A549 (cell line): ENCODE data around the gene BRF1. TPM values are rescaled to one million over a fixed set of nuclear protein-coding genes. Genes with fewer than 3 reads are reported as not detected.
A peak's percentile ranks its signal among the peaks of the same experiment; 100 is the strongest.

Source experiments
- ATAC-seq, 2 experiments: fragments of 200-7000 bp in 1 of 2; fragments of >200 bp in 1 of 2; cut with Nextera tagmentation in 1 of 2; cut with Tn5 transposase in 1 of 2; 3 replicates each; pipeline versions ENCODE4 v1.8.0 to v1.9.1; 2018 to 2020; ENCODE audit warnings: mild to moderate bottlenecking in 1 of 2, moderate library complexity in 1 of 2
- CTCF ChIA-PET: fragments of 300-600 bp; sonication (Branson Sonifier 250); formaldehyde crosslinking; extraction: SDS; loops from one replicate; lab custom pipeline; 2021; ENCODE audit warnings: antibody characterized with exemption, inconsistent platforms; lab: Yijun Ruan, JAX
- POLR2A ChIA-PET: fragments of 350-600 bp; formaldehyde crosslinking; extraction: SDS; loops from one replicate; lab custom pipeline; 2021; ENCODE audit warnings: antibody characterized with exemption, inconsistent platforms; lab: Yijun Ruan, JAX
- DNase-seq, 2 experiments: peaks; one replicate each; pipeline versions ENCODE4 v3.0.0 to v3.0.0-alpha.2; 2011 to 2016; ENCODE audit warnings: low read depth in 1 of 2, low spot score in 1 of 2
- FAIRE-seq: peaks from 2 replicates; lab custom pipeline; 2011; peaks lifted over from hg19 to GRCh38; lab: Jason Lieb, UNC
- H3K27ac ChIP-seq, 2 experiments: fragments of >200 bp; sonication (Bioruptor Twin); formaldehyde crosslinking; 3 replicates each; pipeline ENCODE4 v1.5.1; 2016 to 2017
- H3K4me1 ChIP-seq: fragments of >200 bp; sonication (Bioruptor Twin); formaldehyde crosslinking; 3 replicates; pipeline ENCODE4 v1.6.1; 2016
- H3K4me2 ChIP-seq: fragments of >200 bp; sonication (Bioruptor Twin); formaldehyde crosslinking; 3 replicates; pipeline ENCODE4 v1.6.1; 2016
- H3K4me3 ChIP-seq: fragments of >200 bp; sonication (Bioruptor Twin); formaldehyde crosslinking; 3 replicates; pipeline ENCODE4 v1.5.1; 2016
- H3K9me3 ChIP-seq: fragments of >200 bp; sonication (Bioruptor Twin); formaldehyde crosslinking; 3 replicates; pipeline ENCODE4 v1.6.1; 2016
- ATOH8 ChIP-seq: fragments of 250-450 bp; sonication (Bioruptor Pico); IDR thresholded peaks from 2 replicates; pipeline ENCODE4 v1.5.0; 2020; ENCODE audit warnings: low read depth, mild to moderate bottlenecking, moderate library complexity
- CEBPB ChIP-seq, 2 experiments: fragments of >200 bp in 1 of 2; sonication (Bioruptor Twin) in 1 of 2; formaldehyde crosslinking in 1 of 2; IDR thresholded peaks; 2 replicates each; pipeline ENCODE4 v1.6.1; 2012 to 2016
- CHD2 ChIP-seq: fragments of 150-350 bp; IDR thresholded peaks from 2 replicates; pipeline ENCODE4 v1.6.1; 2014; ENCODE audit warnings: low read length; ENCODE audit not compliant: partially characterized antibody
- CHD4 ChIP-seq: fragments of 200-600 bp; sonication (generic); IDR thresholded peaks from 2 replicates; pipeline ENCODE4 v1.6.1; 2016; ENCODE audit warnings: antibody characterized with exemption, mild to moderate bottlenecking, borderline replicate concordance
- EHMT2 ChIP-seq: fragments of 200-600 bp; sonication (generic); IDR thresholded peaks from 2 replicates; pipeline ENCODE4 v1.6.1; 2016; ENCODE audit warnings: antibody characterized with exemption, low read depth, mild to moderate bottlenecking, moderate library complexity
- FOSB ChIP-seq: fragments of 250-450 bp; sonication (Bioruptor Pico); IDR thresholded peaks from 2 replicates; pipeline ENCODE4 v1.5.0; 2020; ENCODE audit warnings: mild to moderate bottlenecking, moderate library complexity
- FOSL2 ChIP-seq, 2 experiments: fragments of 450-650 bp in 1 of 2; fragments of >200 bp in 1 of 2; sonication (Bioruptor Twin) in 1 of 2; formaldehyde crosslinking; IDR thresholded peaks; 2 replicates each; pipeline versions ENCODE4 v1.5.0 to v1.6.1; 2016 to 2020; ENCODE audit warnings: mild to moderate bottlenecking in 1 of 2, moderate library complexity in 1 of 2
- FOXS1 ChIP-seq: fragments of 250-450 bp; sonication (Bioruptor Pico); IDR thresholded peaks from 2 replicates; pipeline ENCODE4 v1.5.0; 2020; ENCODE audit warnings: mild to moderate bottlenecking, moderate library complexity
- GATA3 ChIP-seq: IDR thresholded peaks from 2 replicates; pipeline ENCODE4 v1.6.1; 2012; ENCODE audit warnings: borderline replicate concordance
- HOXA7 ChIP-seq: fragments of 250-450 bp; sonication (Bioruptor Pico); IDR thresholded peaks from 2 replicates; pipeline ENCODE4 v1.5.0; 2020; ENCODE audit warnings: mild to moderate bottlenecking, moderate library complexity
- HOXB13 ChIP-seq: fragments of 250-450 bp; sonication (Bioruptor Pico); IDR thresholded peaks from 2 replicates; pipeline ENCODE4 v1.5.0; 2020; ENCODE audit warnings: low read depth, mild to moderate bottlenecking, moderate library complexity
- HOXB5 ChIP-seq: fragments of 250-450 bp; sonication (Bioruptor Pico); IDR thresholded peaks from 2 replicates; pipeline ENCODE4 v1.5.0; 2020; ENCODE audit warnings: mild to moderate bottlenecking, moderate library complexity
- JUNB ChIP-seq: fragments of >200 bp; sonication (Bioruptor Twin); formaldehyde crosslinking; IDR thresholded peaks from 2 replicates; pipeline ENCODE4 v1.6.1; 2016
- KDM1A ChIP-seq: fragments of 200-600 bp; sonication (generic); IDR thresholded peaks from 2 replicates; pipeline ENCODE4 v1.6.1; 2016; ENCODE audit warnings: low read depth, mild to moderate bottlenecking
- MAZ ChIP-seq: fragments of 150-350 bp; IDR thresholded peaks from 2 replicates; pipeline ENCODE4 v1.6.1; 2014; ENCODE audit warnings: antibody characterized with exemption, low read depth, low read length, borderline replicate concordance
- NPAS2 ChIP-seq: fragments of 250-450 bp; sonication (Bioruptor Pico); IDR thresholded peaks from 2 replicates; pipeline ENCODE4 v1.8.0; 2022; ENCODE audit warnings: mild to moderate bottlenecking, moderate library complexity, borderline replicate concordance
- PBX3 ChIP-seq: IDR thresholded peaks from 2 replicates; pipeline ENCODE4 v1.6.1; 2012
- PHF8 ChIP-seq: fragments of 200-600 bp; sonication (generic); IDR thresholded peaks from 2 replicates; pipeline ENCODE4 v1.6.1; 2016; ENCODE audit warnings: low read depth, mild to moderate bottlenecking, antibody characterized with exemption, moderate library complexity, borderline replicate concordance
- RAD21 ChIP-seq, 2 experiments: fragments of >200 bp in 1 of 2; sonication (Bioruptor Twin) in 1 of 2; formaldehyde crosslinking in 1 of 2; IDR thresholded peaks in 1 of 2; conservative IDR thresholded peaks in 1 of 2; 2 replicates in 1 of 2; 3 replicates in 1 of 2; pipeline ENCODE4 v1.6.1; 2012 to 2018; ENCODE audit warnings: inconsistent platforms in 1 of 2
- RCOR1 ChIP-seq: fragments of 150-350 bp; IDR thresholded peaks from 2 replicates; pipeline ENCODE4 v1.6.1; 2014; ENCODE audit warnings: antibody characterized with exemption, low read length, low read depth
- RFX5 ChIP-seq: fragments of 450-650 bp; IDR thresholded peaks from 2 replicates; pipeline ENCODE4 v1.7.1; 2014; ENCODE audit warnings: antibody characterized with exemption, mild to moderate bottlenecking, moderate library complexity
- RNF2 ChIP-seq: fragments of 200-600 bp; sonication (generic); IDR thresholded peaks from 2 replicates; pipeline ENCODE4 v1.6.1; 2016; ENCODE audit warnings: low read depth, mild to moderate bottlenecking, antibody characterized with exemption, moderate library complexity, borderline replicate concordance
- SMC3 ChIP-seq: fragments of >200 bp; sonication (Bioruptor Twin); formaldehyde crosslinking; IDR thresholded peaks from 3 replicates; pipeline ENCODE4 v1.6.1; 2018; ENCODE audit warnings: inconsistent platforms
- ZC3H11A ChIP-seq: fragments of 450-650 bp; IDR thresholded peaks from 2 replicates; pipeline ENCODE4 v1.6.1; 2014; ENCODE audit warnings: antibody characterized with exemption, mild to moderate bottlenecking
- ZSCAN20 ChIP-seq: fragments of 250-450 bp; sonication (Bioruptor Pico); IDR thresholded peaks from 2 replicates; pipeline ENCODE4 v1.8.0; 2022; ENCODE audit warnings: mild to moderate bottlenecking, moderate library complexity
- WGBS: methylation state at CpG from one replicate; pipeline ENCODE4 v1.1.6; 2017; ENCODE audit errors: missing lambda C conversion rate; 5-methylcytosine and 5-hydroxymethylcytosine counted together
- polyA plus RNA-seq, 4 experiments: library from polyadenylated mRNA; depleted of rRNA in 3 of 4; stranded (reverse); fragments of >200 nt; fragmentation: RNase III in 1 of 4; extraction: RNeasy Plus Mini Kit Qiagen cat#74134 plus additional on column Dnase treatment in 1 of 4; gene quantifications; 2 replicates in 3 of 4; 3 replicates in 1 of 4; pipeline ENCODE4 v1.2.3, GENCODE V29; 2011 to 2017
- TF ChIP-seq, protein P1 (sequence below): fragments of 200-600 bp; sonication (generic); IDR thresholded peaks from 2 replicates; pipeline ENCODE4 v1.6.1; 2016; ENCODE audit warnings: antibody characterized with exemption, mild to moderate bottlenecking, moderate library complexity

Gene BRF1
- polyA plus RNA-seq, 2 of the 4 experiments (the other 2 are of a cell fraction): 8.5 to 25.7 TPM

DNA sequence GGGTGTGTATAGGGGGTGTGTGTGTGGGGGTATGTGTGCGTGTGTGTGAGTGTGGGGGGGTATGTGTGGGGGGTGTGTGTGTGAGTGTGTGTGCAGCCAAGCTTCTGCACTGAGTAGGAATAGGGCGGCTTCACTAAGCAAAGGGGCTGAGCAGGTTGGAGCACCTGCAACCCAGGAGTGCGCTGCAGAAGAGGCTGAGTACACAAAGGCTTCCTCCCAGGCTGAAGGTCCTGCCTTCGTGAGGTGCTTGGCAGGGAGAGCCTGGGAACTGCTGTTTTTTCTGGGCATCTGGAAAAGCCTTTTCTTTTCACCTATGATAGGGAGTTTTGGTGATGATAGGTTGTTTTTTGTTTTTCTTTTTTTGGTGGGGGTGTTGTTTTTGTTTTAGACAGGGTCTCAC is 113.7 kb downstream of the BRF1 start:
- TF ChIP-seq HOXB13 (CRISPR knock-in tag): no peak
- no peak for TF ChIP-seq SMC3
- no peak for TF ChIP-seq GATA3
- TF ChIP-seq, protein P1, sequence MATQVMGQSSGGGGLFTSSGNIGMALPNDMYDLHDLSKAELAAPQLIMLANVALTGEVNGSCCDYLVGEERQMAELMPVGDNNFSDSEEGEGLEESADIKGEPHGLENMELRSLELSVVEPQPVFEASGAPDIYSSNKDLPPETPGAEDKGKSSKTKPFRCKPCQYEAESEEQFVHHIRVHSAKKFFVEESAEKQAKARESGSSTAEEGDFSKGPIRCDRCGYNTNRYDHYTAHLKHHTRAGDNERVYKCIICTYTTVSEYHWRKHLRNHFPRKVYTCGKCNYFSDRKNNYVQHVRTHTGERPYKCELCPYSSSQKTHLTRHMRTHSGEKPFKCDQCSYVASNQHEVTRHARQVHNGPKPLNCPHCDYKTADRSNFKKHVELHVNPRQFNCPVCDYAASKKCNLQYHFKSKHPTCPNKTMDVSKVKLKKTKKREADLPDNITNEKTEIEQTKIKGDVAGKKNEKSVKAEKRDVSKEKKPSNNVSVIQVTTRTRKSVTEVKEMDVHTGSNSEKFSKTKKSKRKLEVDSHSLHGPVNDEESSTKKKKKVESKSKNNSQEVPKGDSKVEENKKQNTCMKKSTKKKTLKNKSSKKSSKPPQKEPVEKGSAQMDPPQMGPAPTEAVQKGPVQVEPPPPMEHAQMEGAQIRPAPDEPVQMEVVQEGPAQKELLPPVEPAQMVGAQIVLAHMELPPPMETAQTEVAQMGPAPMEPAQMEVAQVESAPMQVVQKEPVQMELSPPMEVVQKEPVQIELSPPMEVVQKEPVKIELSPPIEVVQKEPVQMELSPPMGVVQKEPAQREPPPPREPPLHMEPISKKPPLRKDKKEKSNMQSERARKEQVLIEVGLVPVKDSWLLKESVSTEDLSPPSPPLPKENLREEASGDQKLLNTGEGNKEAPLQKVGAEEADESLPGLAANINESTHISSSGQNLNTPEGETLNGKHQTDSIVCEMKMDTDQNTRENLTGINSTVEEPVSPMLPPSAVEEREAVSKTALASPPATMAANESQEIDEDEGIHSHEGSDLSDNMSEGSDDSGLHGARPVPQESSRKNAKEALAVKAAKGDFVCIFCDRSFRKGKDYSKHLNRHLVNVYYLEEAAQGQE: no peak
- no peak for TF ChIP-seq RAD21 (conservative IDR thresholded peaks at IDR 0.05 in 1 of 2, IDR thresholded peaks at IDR 0.05 in 1 of 2)
- TF ChIP-seq PBX3: no peak
- TF ChIP-seq ZC3H11A: no peak
- no peak for TF ChIP-seq CEBPB (IDR thresholded peaks at IDR 0.05)
- TF ChIP-seq MAZ: no peak
- TF ChIP-seq FOSB (CRISPR knock-in tag): no peak
- TF ChIP-seq RFX5: no peak
- TF ChIP-seq CHD2: no peak
- TF ChIP-seq ATOH8 (CRISPR knock-in tag): no peak
- no peak for TF ChIP-seq CHD4
- no peak overlapping the region for H3K4me2 ChIP-seq
- ChIA-PET POLR2A (no interaction called here), CTCF (interaction anchor here (1.7 kb wide), 1 partner anchor 17 kb away, joined by 5 read pairs; no protein-coding TSS in a partner anchor)
- FAIRE-seq: no peak
- no peak for DNase-seq
- H3K9me3 ChIP-seq: peaks cover 14% of the 10 kb centered on the region
- ATAC-seq: peak in 1 of 2 experiments; percentile 24; a peak in 1 of 6 replicates
- H3K4me3 ChIP-seq: no peak overlapping the region
- no peaks in the 10 kb centered on the region for H3K4me1 ChIP-seq
- no peak overlapping the region for H3K27ac ChIP-seq
- 28% methylated on average over 3 of the region's 4 CpGs for WGBS

- H3K4me2 ChIP-seq: no peak overlapping the region
- no peak overlapping the region for H3K4me3 ChIP-seq
- WGBS: 26% methylated on average over 2 of the region's 4 CpGs
- POLR2A ChIA-PET: no interaction called here
- DNase-seq (no peak), ATAC-seq (no peak), FAIRE-seq (no peak)
- H3K9me3 ChIP-seq: peaks cover 14% of the 10 kb centered on the region
- TF ChIP-seq FOXS1 (no peak), HOXB5 (CRISPR knock-in tag) (no peak), JUNB (no peak), RAD21 (conservative IDR thresholded peaks at IDR 0.05 in 1 of 2, IDR thresholded peaks at IDR 0.05 in 1 of 2) (no peak), FOSL2 (IDR thresholded peaks at IDR 0.05) (no peak), FOSL2 (CRISPR knock-in tag; IDR thresholded peaks at IDR 0.05) (no peak), NPAS2 (CRISPR knock-in tag) (no peak), PHF8 (no peak), ZSCAN20 (CRISPR knock-in tag) (no peak), RNF2 (no peak), RCOR1 (no peak), KDM1A (no peak), HOXA7 (no peak), EHMT2 (no peak)
- TF ChIP-seq, protein P1: no peak
- CTCF ChIA-PET: interaction anchor here (0.7 kb wide), 1 partner anchor 248 kb away, joined by 4 read pairs; no protein-coding TSS in a partner anchor
- H3K27ac ChIP-seq: no peak overlapping the region
- peaks cover 5% of the 10 kb centered on the region; the same call in 1 of the 3 replicates for H3K4me1 ChIP-seq
These were observed 114.8 kb downstream of the BRF1 start for GRCh38 chr14:105185973-105186372.
